RWPE2 (cell line): ENCODE results near the gene RALGAPA2.

Experiments
- ATAC-seq: fragments of 200-7000 bp; cut with Tn5 transposase; 3 replicates; pipeline ENCODE4 v1.9.1; 2021; ENCODE audit warnings: low read depth
- DNase-seq: peaks from one replicate; pipeline ENCODE4 v3.0.0-alpha.2; 2020; ENCODE audit warnings: low spot score
- H3K27ac ChIP-seq: fragments of 450-650 bp; 2 replicates; pipeline ENCODE4 v1.5.1; 2017; ENCODE audit warnings: mild to moderate bottlenecking; ENCODE audit not compliant: poor library complexity, severe bottlenecking
- H3K27me3 ChIP-seq: fragments of 250-450 bp; sonication (Bioruptor Pico); 2 replicates; pipeline ENCODE4 v1.5.1; 2021; ENCODE audit warnings: mild to moderate bottlenecking, moderate library complexity; ENCODE audit not compliant: insufficient read depth, poor library complexity, severe bottlenecking
- H3K36me3 ChIP-seq: fragments of 250-450 bp; sonication (Bioruptor Pico); 2 replicates; pipeline ENCODE4 v1.5.1; 2020; ENCODE audit warnings: low read depth, mild to moderate bottlenecking, moderate library complexity
- H3K4me1 ChIP-seq: fragments of 250-450 bp; sonication (Bioruptor Pico); 2 replicates; pipeline ENCODE4 v1.5.1; 2021; ENCODE audit warnings: mild to moderate bottlenecking, moderate library complexity; ENCODE audit not compliant: insufficient read depth, poor library complexity, severe bottlenecking
- H3K4me3 ChIP-seq: fragments of 250-450 bp; sonication (Bioruptor Pico); 2 replicates; pipeline ENCODE4 v1.5.1; 2021; ENCODE audit warnings: mild to moderate bottlenecking, moderate library complexity; ENCODE audit not compliant: severe bottlenecking
- H3K9me3 ChIP-seq: fragments of 250-450 bp; sonication (Bioruptor Pico); 2 replicates; pipeline ENCODE4 v1.5.1; 2021; ENCODE audit warnings: mild to moderate bottlenecking, moderate library complexity; ENCODE audit not compliant: severe bottlenecking
- TF ChIP-seq, protein P1 (sequence below): fragments of 450-650 bp; IDR thresholded peaks from one replicate; pipeline ENCODE4 v1.5.1; 2017; ENCODE audit warnings: mild to moderate bottlenecking, moderate library complexity; ENCODE audit not compliant: poor library complexity, severe bottlenecking

Gene RALGAPA2

GRCh38 chr20:20687319-20687718, 25.1 kb downstream of the RALGAPA2 start:
- Histone ChIP-seq H3K27ac (no peak overlapping the region), H3K36me3 (no peaks in the 10 kb centered on the region), H3K9me3 (no peaks in the 10 kb centered on the region), H3K4me3 (no peak overlapping the region), H3K27me3 (no peaks in the 10 kb centered on the region), H3K4me1 (no peaks in the 10 kb centered on the region)
- ATAC-seq (no peak), DNase-seq (no peak)
- TF ChIP-seq, protein P1, sequence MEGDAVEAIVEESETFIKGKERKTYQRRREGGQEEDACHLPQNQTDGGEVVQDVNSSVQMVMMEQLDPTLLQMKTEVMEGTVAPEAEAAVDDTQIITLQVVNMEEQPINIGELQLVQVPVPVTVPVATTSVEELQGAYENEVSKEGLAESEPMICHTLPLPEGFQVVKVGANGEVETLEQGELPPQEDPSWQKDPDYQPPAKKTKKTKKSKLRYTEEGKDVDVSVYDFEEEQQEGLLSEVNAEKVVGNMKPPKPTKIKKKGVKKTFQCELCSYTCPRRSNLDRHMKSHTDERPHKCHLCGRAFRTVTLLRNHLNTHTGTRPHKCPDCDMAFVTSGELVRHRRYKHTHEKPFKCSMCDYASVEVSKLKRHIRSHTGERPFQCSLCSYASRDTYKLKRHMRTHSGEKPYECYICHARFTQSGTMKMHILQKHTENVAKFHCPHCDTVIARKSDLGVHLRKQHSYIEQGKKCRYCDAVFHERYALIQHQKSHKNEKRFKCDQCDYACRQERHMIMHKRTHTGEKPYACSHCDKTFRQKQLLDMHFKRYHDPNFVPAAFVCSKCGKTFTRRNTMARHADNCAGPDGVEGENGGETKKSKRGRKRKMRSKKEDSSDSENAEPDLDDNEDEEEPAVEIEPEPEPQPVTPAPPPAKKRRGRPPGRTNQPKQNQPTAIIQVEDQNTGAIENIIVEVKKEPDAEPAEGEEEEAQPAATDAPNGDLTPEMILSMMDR: no peak

- no peak overlapping the region for H3K27ac ChIP-seq
- TF ChIP-seq, protein P1: no peak
- no peaks in the 10 kb centered on the region for H3K9me3 ChIP-seq
- no peaks in the 10 kb centered on the region for H3K27me3 ChIP-seq
- DNase-seq (no peak), ATAC-seq (no peak)
- no peak overlapping the region for H3K4me3 ChIP-seq
- no peaks in the 10 kb centered on the region for H3K36me3 ChIP-seq
- H3K4me1 ChIP-seq: no peaks in the 10 kb centered on the region
Observed at GRCh38 chr20:20685635-20686034, 26.8 kb downstream of the RALGAPA2 start.

DNA sequence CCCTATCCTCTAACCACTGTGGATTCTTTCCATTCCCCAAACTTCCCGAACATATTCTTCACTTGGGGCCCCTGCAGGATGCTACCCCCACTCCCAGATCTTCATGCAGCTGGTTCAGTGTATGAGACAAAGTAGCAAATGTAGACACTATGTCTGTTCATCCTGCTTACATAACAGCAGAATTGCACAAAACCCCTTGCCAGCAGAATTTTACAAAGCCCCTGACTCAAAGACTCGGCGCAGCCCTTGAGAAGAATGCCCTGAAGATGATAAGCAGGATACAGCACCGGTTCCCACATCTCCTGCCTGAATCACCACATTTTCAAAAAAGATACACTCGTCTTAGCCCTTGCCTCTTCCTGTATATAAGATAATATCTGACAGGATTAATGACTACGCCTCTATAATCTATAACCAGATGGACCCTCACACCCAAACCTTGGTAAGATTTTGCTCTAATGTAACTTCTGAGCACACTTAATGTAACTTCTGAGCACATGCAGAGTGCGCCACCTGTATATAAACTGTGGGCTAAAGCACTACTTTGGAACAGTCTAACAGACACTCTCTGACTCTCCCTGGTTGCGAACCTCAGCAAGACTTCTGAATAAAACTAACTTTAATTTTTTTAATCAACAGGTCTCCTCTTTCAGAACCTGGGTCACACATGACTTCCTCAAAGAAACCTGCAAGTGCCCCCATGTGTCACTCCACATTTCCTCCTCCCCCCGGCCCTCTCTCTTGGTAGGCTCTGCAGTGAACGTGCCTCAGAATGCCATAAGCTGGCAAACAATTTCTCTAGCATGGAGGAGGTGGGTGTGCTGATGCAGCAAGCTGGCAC, 28.7 kb downstream of the RALGAPA2 start:
- TF ChIP-seq, protein P1: no peak
- DNase-seq (no peak), ATAC-seq (no peak)
- Histone ChIP-seq H3K36me3 (no peaks in the 10 kb centered on the region), H3K4me3 (no peak overlapping the region), H3K27me3 (no peaks in the 10 kb centered on the region), H3K4me1 (no peaks in the 10 kb centered on the region), H3K27ac (no peak overlapping the region), H3K9me3 (no peaks in the 10 kb centered on the region)

GRCh38 chr20:20683020-20683419, 29.4 kb downstream of the RALGAPA2 start:
- no peak for ATAC-seq

More at GRCh38 chr20:20683020-20683419, 29.4 kb downstream of the RALGAPA2 start:
- H3K27ac ChIP-seq: no peak overlapping the region
- no peaks in the 10 kb centered on the region for H3K4me1 ChIP-seq
- DNase-seq: no peak
- no peaks in the 10 kb centered on the region for H3K27me3 ChIP-seq
- no peak overlapping the region for H3K4me3 ChIP-seq
- no peaks in the 10 kb centered on the region for H3K36me3 ChIP-seq
- no peaks in the 10 kb centered on the region for H3K9me3 ChIP-seq
- TF ChIP-seq, protein P1: no peak
